GM23338 (cell line): ENCODE measurements around the gene RTEL1. TPM values are rescaled to one million over a fixed set of nuclear protein-coding genes. Genes with fewer than 3 reads are reported as not detected.

ENCODE experiments used
- CREB1 ChIP-seq: fragments of 250-450 bp; sonication (Bioruptor Pico); IDR thresholded peaks from 2 replicates; pipeline ENCODE4 v1.5.0; 2020; ENCODE audit warnings: low read depth, mild to moderate bottlenecking, moderate library complexity
- EZH2 ChIP-seq: fragments of 200-600 bp; sonication (generic); IDR thresholded peaks from one replicate; pipeline ENCODE4 v1.8.0; 2017; ENCODE audit warnings: antibody characterized with exemption, mild to moderate bottlenecking, low read depth; ENCODE audit not compliant: unreplicated experiment
- EZH2phosphoT487 ChIP-seq: fragments of 200-600 bp; sonication (generic); IDR thresholded peaks from one replicate; pipeline ENCODE4 v1.8.1; 2018; ENCODE audit warnings: antibody characterized with exemption; ENCODE audit not compliant: unreplicated experiment
- JUNB ChIP-seq: IDR thresholded peaks from one replicate; pipeline ENCODE4 v1.6.1; 2016; ENCODE audit warnings: antibody characterized with exemption; ENCODE audit not compliant: unreplicated experiment
- NANOG ChIP-seq: IDR thresholded peaks from 2 replicates; pipeline ENCODE4 v1.6.1; 2016; ENCODE audit warnings: antibody characterized with exemption, borderline replicate concordance
- POLR2AphosphoS5 ChIP-seq: IDR thresholded peaks from 2 replicates; pipeline ENCODE4 v1.6.1; 2016; ENCODE audit warnings: antibody characterized with exemption, low read depth
- STAT1 ChIP-seq: IDR thresholded peaks from one replicate; pipeline ENCODE4 v1.6.1; 2016; ENCODE audit warnings: antibody characterized with exemption; ENCODE audit not compliant: unreplicated experiment
- ZNF114 ChIP-seq: fragments of 250-450 bp; sonication (Bioruptor Pico); IDR thresholded peaks from 2 replicates; pipeline ENCODE4 v1.5.0; 2020; ENCODE audit warnings: mild to moderate bottlenecking, moderate library complexity
- ZNF331 ChIP-seq: fragments of 250-450 bp; sonication (Bioruptor Pico); IDR thresholded peaks from 2 replicates; pipeline ENCODE4 v1.5.0; 2020; ENCODE audit warnings: low read depth, mild to moderate bottlenecking, moderate library complexity
- polyA plus RNA-seq: library from polyadenylated mRNA; unstranded; fragments of >200 nt; fragmentation: Nextera tagmentation; extraction: Ambion mirVana; gene quantifications from 2 replicates; pipeline ENCODE4 v1.2.1, GENCODE V29; 2016
- total RNA-seq: library from RNA; depleted of rRNA; stranded (reverse); fragments of >200 nt; shearing (Covaris generic); gene quantifications from 2 replicates; pipeline ENCODE4 v1.2.3, GENCODE V29; 2014
- TF ChIP-seq, protein P1 (sequence below): fragments of 250-450 bp; sonication (Bioruptor Pico); IDR thresholded peaks from 2 replicates; pipeline ENCODE4 v1.5.0; 2020; ENCODE audit warnings: mild to moderate bottlenecking, moderate library complexity
- TF ChIP-seq, protein P2 (sequence below): IDR thresholded peaks from 2 replicates; pipeline ENCODE4 v1.6.1; 2016; ENCODE audit warnings: antibody characterized with exemption
- TF ChIP-seq, protein P3 (sequence below), 2 experiments: fragments of 200-600 bp in 1 of 2; sonication (generic) in 1 of 2; conservative IDR thresholded peaks; 2 replicates each; pipeline versions ENCODE4 v1.5.1 to v1.6.1; 2016 to 2017; ENCODE audit warnings: antibody characterized with exemption in 2 of 2, low read depth in 2 of 2, mild to moderate bottlenecking in 2 of 2, moderate library complexity in 1 of 2

RTEL1 gene
- total and polyA plus RNA-seq, 2 experiments from 2014 or later: 14.2 to 34.5 TPM

DNA sequence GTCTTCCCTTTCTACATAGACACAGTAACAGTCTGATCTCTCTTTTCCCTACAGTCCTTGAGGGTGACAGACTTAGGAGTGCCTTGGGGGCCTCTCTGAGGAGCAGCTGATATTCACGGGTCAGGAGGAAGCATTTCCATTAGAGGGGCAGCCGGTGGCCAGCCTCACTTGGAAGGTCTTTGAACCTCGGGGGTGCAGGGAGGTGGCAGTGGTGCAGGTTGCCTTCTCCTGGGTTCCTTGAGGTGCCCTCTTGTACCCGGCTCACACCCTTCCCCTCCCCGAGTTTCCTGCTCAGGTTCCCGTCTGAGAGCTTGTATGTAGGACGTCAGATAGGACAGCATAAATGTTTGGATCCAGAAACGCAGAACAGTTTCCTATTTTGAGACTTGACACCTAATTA, 2.5 kb downstream of the RTEL1 start (continued):
- TF ChIP-seq, protein P1, sequence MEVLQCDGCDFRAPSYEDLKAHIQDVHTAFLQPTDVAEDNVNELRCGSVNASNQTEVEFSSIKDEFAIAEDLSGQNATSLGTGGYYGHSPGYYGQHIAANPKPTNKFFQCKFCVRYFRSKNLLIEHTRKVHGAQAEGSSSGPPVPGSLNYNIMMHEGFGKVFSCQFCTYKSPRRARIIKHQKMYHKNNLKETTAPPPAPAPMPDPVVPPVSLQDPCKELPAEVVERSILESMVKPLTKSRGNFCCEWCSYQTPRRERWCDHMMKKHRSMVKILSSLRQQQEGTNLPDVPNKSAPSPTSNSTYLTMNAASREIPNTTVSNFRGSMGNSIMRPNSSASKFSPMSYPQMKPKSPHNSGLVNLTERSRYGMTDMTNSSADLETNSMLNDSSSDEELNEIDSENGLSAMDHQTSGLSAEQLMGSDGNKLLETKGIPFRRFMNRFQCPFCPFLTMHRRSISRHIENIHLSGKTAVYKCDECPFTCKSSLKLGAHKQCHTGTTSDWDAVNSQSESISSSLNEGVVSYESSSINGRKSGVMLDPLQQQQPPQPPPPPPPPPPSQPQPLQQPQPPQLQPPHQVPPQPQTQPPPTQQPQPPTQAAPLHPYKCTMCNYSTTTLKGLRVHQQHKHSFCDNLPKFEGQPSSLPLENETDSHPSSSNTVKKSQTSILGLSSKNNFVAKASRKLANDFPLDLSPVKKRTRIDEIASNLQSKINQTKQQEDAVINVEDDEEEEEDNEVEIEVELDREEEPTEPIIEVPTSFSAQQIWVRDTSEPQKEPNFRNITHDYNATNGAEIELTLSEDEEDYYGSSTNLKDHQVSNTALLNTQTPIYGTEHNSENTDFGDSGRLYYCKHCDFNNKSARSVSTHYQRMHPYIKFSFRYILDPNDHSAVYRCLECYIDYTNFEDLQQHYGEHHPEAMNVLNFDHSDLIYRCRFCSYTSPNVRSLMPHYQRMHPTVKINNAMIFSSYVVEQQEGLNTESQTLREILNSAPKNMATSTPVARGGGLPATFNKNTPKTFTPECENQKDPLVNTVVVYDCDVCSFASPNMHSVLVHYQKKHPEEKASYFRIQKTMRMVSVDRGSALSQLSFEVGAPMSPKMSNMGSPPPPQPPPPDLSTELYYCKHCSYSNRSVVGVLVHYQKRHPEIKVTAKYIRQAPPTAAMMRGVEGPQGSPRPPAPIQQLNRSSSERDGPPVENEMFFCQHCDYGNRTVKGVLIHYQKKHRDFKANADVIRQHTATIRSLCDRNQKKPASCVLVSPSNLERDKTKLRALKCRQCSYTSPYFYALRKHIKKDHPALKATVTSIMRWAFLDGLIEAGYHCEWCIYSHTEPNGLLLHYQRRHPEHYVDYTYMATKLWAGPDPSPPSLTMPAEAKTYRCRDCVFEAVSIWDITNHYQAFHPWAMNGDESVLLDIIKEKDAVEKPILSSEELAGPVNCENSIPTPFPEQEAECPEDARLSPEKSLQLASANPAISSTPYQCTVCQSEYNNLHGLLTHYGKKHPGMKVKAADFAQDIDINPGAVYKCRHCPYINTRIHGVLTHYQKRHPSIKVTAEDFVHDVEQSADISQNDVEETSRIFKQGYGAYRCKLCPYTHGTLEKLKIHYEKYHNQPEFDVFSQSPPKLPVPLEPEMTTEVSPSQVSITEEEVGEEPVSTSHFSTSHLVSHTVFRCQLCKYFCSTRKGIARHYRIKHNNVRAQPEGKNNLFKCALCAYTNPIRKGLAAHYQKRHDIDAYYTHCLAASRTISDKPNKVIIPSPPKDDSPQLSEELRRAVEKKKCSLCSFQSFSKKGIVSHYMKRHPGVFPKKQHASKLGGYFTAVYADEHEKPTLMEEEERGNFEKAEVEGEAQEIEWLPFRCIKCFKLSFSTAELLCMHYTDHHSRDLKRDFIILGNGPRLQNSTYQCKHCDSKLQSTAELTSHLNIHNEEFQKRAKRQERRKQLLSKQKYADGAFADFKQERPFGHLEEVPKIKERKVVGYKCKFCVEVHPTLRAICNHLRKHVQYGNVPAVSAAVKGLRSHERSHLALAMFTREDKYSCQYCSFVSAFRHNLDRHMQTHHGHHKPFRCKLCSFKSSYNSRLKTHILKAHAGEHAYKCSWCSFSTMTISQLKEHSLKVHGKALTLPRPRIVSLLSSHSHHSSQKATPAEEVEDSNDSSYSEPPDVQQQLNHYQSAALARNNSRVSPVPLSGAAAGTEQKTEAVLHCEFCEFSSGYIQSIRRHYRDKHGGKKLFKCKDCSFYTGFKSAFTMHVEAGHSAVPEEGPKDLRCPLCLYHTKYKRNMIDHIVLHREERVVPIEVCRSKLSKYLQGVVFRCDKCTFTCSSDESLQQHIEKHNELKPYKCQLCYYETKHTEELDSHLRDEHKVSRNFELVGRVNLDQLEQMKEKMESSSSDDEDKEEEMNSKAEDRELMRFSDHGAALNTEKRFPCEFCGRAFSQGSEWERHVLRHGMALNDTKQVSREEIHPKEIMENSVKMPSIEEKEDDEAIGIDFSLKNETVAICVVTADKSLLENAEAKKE: no peak
- TF ChIP-seq STAT1 (no peak), EZH2phosphoT487 (no peak), EZH2 (no peak), JUNB (no peak), POLR2AphosphoS5 (no peak), ZNF331 (CRISPR knock-in tag) (no peak), ZNF114 (CRISPR knock-in tag) (no peak), NANOG (no peak), CREB1 (CRISPR knock-in tag) (no peak)
- TF ChIP-seq, protein P2, sequence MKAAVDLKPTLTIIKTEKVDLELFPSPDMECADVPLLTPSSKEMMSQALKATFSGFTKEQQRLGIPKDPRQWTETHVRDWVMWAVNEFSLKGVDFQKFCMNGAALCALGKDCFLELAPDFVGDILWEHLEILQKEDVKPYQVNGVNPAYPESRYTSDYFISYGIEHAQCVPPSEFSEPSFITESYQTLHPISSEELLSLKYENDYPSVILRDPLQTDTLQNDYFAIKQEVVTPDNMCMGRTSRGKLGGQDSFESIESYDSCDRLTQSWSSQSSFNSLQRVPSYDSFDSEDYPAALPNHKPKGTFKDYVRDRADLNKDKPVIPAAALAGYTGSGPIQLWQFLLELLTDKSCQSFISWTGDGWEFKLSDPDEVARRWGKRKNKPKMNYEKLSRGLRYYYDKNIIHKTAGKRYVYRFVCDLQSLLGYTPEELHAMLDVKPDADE: no peak
- TF ChIP-seq, protein P3, sequence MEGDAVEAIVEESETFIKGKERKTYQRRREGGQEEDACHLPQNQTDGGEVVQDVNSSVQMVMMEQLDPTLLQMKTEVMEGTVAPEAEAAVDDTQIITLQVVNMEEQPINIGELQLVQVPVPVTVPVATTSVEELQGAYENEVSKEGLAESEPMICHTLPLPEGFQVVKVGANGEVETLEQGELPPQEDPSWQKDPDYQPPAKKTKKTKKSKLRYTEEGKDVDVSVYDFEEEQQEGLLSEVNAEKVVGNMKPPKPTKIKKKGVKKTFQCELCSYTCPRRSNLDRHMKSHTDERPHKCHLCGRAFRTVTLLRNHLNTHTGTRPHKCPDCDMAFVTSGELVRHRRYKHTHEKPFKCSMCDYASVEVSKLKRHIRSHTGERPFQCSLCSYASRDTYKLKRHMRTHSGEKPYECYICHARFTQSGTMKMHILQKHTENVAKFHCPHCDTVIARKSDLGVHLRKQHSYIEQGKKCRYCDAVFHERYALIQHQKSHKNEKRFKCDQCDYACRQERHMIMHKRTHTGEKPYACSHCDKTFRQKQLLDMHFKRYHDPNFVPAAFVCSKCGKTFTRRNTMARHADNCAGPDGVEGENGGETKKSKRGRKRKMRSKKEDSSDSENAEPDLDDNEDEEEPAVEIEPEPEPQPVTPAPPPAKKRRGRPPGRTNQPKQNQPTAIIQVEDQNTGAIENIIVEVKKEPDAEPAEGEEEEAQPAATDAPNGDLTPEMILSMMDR (conservative IDR thresholded peaks at IDR 0.05; ENCODE audit: low read depth in 2 of 2): no peak
